HG03521 (cell line): Measurements from ENCODE around the gene CYP2W1.
"Not testable (repeated sequence)": the region's sequence is repeated elsewhere in the genome, so short reads cannot be mapped to it uniquely, and the experiment has no call there.

Experiments used
- ATAC-seq: cut with Tn5 transposase; IDR thresholded peaks from one replicate; pipeline ENCODE4 v1.9.1; 2021; ENCODE audit warnings: mild to moderate bottlenecking, moderate library complexity; ENCODE audit not compliant: unreplicated experiment

The CYP2W1 gene

DNA sequence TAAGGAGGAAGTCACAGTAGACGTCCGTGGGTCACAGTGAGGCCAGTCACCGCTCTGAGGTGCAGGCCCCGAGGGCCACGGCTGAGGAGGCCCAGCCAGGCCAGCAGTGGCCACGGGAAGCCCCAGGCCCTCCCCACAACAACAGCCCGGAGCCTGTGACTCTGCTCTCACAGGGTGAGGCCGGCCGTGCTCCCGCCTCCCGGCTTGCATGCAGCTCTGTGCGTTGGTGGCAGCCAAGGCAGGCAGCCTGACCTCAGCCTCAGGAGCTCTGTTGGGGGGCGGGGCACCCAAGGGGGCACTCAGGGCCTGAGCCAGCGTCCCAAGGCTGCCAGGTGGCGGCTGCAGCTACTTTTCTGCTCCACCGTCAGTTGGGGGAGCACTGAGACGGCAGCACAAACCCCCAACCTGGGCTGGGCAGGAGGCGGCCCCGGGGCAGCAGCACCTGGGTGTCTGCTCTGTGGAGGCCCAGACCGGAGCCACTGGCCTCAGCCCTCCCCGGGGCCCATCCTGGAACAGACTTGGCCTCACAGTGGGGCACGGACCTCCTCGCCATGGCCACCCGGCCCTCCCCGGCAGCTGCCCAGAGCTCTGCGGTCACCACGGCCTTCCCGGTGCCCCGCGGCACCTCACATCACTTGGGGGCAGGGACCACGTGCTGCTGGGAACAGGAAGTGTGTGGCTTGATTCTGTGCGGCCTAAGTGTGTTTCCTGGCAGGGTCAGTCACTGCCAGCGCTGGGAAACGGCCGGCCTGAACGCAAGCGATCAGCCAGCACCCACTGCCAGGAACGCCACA, 13.3 kb downstream of the CYP2W1 start:
- no peak for ATAC-seq

DNA sequence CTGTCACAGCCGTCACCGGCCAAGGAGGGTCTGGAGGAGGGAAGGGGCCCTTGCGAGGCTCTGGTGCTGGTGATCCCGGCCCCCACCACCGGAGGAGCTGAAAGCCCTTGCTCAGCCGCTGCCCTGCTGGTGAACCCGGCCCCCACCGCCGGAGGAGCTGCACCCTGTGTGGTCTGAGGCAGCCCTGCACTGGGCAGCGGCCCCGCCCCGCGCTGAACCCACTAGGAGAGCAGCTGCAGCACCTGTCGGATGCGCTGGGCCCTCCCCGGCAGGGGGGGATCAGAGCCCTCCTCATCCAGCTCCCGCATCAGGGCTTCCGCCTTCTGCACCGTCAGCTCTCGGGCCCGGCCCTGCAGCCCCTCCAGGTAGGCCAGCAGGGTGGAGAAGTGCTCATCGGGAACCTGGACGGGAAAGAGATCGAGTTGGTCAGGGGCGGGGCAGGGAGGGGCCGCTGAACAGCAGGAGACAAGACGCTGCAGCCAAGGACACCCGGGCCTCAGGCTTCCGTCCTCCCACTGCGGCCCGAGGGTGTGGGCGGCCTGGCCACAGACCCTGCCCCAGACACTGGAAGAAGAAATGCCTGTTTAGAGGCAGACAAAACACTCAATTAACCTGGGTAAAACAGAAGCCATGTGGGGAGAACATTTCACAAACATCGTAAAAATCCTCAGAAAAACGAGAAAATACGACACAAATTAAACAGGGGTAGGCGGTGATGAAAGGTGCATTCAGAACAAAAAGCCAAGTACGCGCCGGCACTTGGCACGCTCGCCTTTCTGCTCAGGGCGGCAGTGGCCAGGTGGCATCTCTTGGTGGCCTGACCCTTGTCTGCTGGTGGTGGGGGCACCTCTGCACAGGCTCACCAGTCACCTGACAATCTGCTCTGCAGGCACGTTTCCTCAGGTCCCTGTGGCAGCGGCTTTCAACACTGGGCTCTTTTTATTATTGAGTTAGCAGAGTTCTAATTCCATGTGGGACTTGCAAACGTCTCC, 14.7 kb downstream of the CYP2W1 start:
- no peak for ATAC-seq

- no peak for ATAC-seq
Measured at GRCh38 chr7:999149-999879, 16.3 kb downstream of the CYP2W1 start.

DNA sequence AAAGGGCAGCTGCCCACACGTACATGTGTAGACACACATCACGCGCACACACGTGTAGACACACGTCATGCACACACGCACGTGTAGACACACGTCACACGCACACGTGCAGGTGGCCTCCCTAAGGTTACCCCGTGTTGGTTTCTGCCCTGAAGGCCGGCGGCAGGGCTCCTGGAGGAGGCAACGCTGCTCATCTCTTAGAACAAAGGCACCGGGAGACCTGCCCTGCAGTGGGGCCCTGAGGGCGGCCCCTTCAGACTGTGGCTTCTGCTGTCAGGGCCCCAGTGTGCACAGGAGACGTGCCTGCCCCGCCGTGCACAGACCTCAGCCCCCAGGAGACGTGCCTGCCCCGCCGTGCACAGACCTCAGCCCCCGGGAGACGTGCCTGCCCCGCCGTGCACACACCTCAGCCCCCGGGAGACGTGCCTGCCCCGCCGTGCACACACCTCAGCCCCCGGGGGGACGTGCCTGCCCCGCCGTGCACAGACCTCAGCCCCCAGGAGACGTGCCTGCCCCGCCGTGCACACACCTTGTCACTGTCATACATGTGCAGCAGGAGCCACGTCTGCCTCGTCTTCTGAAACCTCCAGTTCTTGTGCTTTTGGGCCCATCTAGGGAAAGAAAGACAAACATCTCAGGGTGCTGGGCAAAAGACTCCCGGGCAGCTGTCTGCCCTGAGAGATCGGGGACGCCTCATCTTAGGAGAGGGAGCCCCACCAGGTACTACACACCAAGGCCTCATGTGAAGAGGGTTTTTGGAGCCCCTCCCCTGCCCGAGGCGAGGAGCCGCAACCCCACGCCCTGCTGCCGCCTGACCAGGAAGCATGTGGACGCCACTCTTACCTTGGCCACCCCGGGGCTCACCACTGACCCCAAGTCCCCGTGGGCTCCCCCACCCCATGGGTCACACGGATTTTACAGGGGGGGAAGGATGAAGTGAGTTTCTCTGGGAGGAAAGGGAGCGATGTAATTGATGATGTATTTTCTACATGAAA, 17.3 kb downstream of the CYP2W1 start:
- no peak for ATAC-seq

GRCh38 chr7:1001069-1001770, 18.2 kb downstream of the CYP2W1 start:
- not testable (repeated sequence) for ATAC-seq

GRCh38 chr7:1002026-1002425, 19.0 kb downstream of the CYP2W1 start:
- ATAC-seq, result not testable (repeated sequence)

GRCh38 chr7:1002445-1002844, 19.5 kb downstream of the CYP2W1 start:
- not testable (repeated sequence) for ATAC-seq

GRCh38 chr7:1004018-1004852, 21.3 kb downstream of the CYP2W1 start:
- no peak for ATAC-seq

DNA sequence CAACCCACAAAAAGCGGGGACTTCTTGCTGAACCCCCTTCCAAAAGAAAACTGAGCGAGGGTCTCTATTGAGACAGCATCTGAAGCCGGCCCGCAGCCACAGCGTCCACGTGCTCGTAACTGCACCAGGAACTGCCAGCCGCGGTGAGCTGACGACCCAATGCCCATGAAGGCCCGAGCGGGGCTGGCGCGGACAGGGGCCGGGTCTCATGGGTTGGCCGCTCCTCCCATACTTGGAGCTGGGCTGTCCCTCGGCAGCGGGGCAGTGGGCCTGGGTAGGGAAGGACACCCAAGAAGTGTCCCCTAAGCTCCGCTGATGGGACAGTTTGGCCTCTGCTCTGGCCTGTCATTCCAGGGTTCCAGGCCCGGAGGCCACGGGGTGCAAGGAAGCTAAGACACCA, 22.3 kb downstream of the CYP2W1 start:
- ATAC-seq, result no peak

DNA sequence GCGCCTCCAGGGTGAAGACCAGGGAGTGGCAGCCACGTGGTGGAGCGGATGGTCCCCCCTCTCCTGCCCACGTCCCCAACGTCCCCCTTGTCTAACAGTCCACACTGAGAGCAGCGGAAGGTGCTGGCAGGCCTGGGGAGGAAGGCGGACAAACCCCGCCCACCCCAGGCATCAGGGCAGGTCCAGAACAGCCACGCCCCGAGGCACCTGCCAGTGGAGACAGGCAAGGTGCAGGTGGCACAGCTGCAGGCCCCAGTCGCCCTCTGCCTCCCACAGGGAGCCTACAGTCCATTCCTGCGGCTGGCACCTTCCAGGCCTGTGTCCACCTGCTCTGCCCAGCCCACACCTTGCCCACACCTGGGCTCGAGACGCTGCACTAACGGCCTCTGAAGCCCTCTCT, 24.9 kb downstream of the CYP2W1 start:
- ATAC-seq, result no peak

GRCh38 chr7:1008733-1009363, 25.9 kb downstream of the CYP2W1 start:
- ATAC-seq, result no peak

DNA sequence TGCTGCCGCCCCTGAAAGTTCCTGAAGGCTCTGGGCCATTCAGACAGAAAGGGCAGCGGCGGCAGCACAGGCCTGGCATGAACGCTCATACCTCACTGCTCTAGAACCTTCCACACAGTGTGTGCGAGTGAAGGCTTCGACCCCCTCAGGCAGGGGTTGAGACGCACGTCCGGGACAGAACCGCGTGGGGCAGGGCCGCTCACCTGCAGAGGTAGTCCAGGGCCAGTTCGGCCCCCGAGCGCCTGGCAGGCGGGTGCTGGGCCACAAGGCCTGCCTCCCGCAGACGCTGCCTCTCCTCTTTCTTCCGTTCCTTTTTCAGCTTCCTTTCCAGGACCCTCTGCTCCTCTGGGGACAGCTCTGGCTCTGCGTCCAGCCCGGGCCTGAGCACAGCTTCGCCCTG, 26.8 kb downstream of the CYP2W1 start:
- no peak for ATAC-seq

DNA sequence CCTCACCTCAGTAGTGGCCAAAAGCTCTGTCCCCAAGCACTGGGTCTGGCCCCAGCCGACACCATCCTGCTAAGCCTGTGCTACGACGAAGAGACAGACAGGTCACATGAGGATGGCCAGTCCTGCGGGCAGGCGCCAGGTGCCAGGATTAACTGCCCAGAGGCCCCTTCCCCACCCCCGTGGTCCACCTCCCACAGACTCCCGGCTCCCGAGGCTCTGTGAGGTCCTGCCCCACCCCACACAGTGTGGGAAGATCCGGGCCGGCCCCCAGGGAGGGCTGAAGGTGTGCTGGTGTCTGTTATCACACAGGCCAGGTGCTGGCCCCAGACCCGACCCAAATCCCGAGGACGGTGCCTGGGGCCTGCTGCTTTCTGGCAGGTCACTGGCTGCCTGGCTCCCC, 27.2 kb downstream of the CYP2W1 start:
- no peak for ATAC-seq

GRCh38 chr7:1011297-1012003, 28.5 kb downstream of the CYP2W1 start:
- no peak for ATAC-seq

DNA sequence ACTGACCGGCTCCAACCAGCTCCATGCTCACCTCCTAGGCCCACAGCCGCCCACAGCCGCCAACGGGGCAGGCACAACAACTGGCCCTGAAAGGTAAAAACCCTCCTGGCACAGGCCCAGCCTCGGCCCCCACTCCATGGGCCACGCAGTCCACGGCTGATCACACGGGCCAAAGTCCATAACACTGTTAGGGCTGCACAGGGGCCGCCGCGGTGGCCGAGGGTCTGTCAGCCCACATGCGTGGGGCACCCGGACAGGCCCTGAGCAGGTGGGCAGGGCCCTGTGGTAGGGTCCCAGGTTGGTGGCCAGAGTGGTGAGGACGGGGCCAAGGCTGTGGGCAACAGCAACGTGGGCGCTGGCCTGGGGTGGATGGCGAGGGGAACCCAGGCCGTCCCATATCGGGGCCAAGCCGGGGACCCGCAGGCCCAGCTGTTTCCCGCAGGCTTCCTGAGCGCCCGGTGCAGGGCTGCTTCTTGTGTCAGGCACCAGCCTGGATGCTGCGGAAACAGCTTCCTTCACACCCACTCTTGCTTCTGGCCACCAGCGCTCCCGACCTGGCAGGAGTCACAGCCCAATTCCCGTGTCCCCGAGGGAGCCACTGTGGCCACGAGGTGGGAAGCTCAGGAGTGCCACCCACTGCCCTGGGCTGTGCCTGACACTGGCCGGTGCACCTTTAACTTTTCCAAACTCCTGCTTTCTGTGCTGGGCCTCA, 29.2 kb downstream of the CYP2W1 start:
- ATAC-seq, result no peak

GRCh38 chr7:1012716-1013095, 29.7 kb downstream of the CYP2W1 start:
- no peak for ATAC-seq

- ATAC-seq, result no peak
Measured at GRCh38 chr7:1013581-1013980, 30.6 kb downstream of the CYP2W1 start.
